Measurements from ENCODE around the gene APBB2. TPM values are rescaled to one million over a fixed set of nuclear protein-coding genes. Genes with fewer than 3 reads are reported as not detected.

Gene APBB2
- total and polyA plus RNA-seq, 2 of the 4 experiments (the other 2 are of a cell fraction): 47.9 to 75.5 TPM

DNA sequence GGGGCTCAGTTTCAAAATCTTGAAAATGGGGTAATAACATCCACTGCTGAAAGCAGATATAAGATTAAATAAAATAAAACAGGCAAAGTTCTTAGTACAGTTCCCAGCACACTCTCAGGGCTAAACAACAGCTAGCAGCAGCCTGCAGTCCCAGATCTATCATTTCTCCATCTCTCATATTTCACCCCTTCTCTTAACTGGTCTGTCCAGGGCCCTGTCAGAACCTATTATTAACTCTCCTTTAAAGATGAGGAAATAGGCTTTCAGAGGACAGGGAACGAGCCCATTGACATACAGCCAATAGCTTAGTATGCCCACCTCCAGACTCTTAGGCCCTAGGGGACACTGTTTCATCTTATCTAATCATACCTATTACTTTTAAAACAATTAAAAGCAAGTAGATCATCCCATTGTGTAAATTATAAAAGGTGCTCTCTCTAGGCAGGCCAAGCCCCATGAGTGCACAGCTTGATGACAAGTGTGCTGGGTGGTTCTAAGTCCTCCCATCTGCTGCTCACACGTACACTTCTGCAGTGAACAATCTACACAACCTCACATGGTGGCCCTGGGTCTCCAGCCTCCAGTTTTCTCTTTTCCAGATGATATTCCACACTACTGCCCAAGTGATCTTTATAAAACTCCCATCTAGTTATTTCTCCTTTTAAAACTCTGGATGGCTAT is 119.0 kb downstream of the APBB2 start:
- Histone ChIP-seq H3K36me3 (ENCODE audit: control insufficient read depth, insufficient read depth, low read length) (no peaks in the 10 kb centered on the region), H3K14ac (replicated peaks; ENCODE audit: low read depth, low read length) (no peak overlapping the region), H3K4me1 (ENCODE audit: control insufficient read depth, insufficient read depth, low read length) (peaks cover 5% of the 10 kb centered on the region; the same call in 1 of the 2 replicates), H3K79me1 (ENCODE audit: low read depth in 1 of 2, low read length in 2 of 2) (peaks cover 12 to 15% of the 10 kb centered on the region in 2 experiments), H4K20me1 (ENCODE audit: insufficient read depth, low read length) (no peaks in the 10 kb centered on the region; the same call in 1 of the 2 replicates), H3K9ac (ENCODE audit: low read depth, low read length) (no peak overlapping the region), H2BK15ac (ENCODE audit: low read depth, low read length) (no peak overlapping the region), H3K9me3 (ENCODE audit: control insufficient read depth, insufficient read depth, low read length) (no peaks in the 10 kb centered on the region), H3K23ac (ENCODE audit: low read depth, low read length) (no peak overlapping the region), H4K91ac (ENCODE audit: insufficient read depth, low read depth, low read length) (no peak overlapping the region), H3K18ac (ENCODE audit: low read depth, low read length) (no peak overlapping the region), H4K8ac (ENCODE audit: low read depth in 2 of 2, low read length in 2 of 2) (no peak overlapping the region), H3K27ac (ENCODE audit: insufficient read depth, low read length) (no peak overlapping the region), H2BK5ac (ENCODE audit: low read depth, low read length, poor library complexity, severe bottlenecking) (peak overlapping the region; percentile 46), H2AFZ (replicated peaks; ENCODE audit: low read length, poor library complexity) (no peak overlapping the region), H4K5ac (ENCODE audit: low read depth, low read length) (no peak overlapping the region; the same call in 1 of the 2 replicates), H3K4me3 (ENCODE audit: insufficient read depth, low read depth, low read length) (no peak overlapping the region), H3K9me1 (ENCODE audit: insufficient read depth, low read length) (peaks cover 6% of the 10 kb centered on the region), H2AK9ac (replicated peaks; ENCODE audit: low read depth, low read length, poor library complexity) (no peak overlapping the region), H3K27me3 (ENCODE audit: control insufficient read depth, insufficient read depth, low read length) (no peaks in the 10 kb centered on the region), H3K4ac (ENCODE audit: low read depth, low read length) (no peak overlapping the region), H2AK5ac (ENCODE audit: low read depth, low read length) (no peak overlapping the region), H2BK120ac (ENCODE audit: low read depth, low read length) (no peak overlapping the region), H3K56ac (ENCODE audit: extremely low read depth, insufficient read depth, low read length) (no peak overlapping the region), H2BK20ac (ENCODE audit: low read depth, low read length) (no peak overlapping the region; the same call in 1 of the 2 replicates), H3K4me2 (ENCODE audit: low read depth, low read length) (no peak overlapping the region)
- ChIA-PET CTCF (no interaction called here), POLR2A (ENCODE audit: unreplicated experiment) (no interaction called here)
- dilution Hi-C loops (cut with HindIII; ENCODE audit: low sequenced_read_pairs, unreplicated experiment) (no loop called here), intact Hi-C loops (cut with micrococcal nuclease) (no loop called here), in situ Hi-C loops (cut with MboI; ENCODE audit: low sequenced_read_pairs) (no loop called here)
- WGBS, 2 experiments (ENCODE audit: extremely low coverage in 2 of 2, insufficient read length in 1 of 2): no CpG with 5 or more reads among the region's 2 CpGs
- no TSS peak for BruUV-seq (replicated peaks)
- TF ChIP-seq RAD21 (IDR thresholded peaks at IDR 0.05; ENCODE audit: low read length): no peak
- DNase-seq (no peak), ATAC-seq (ENCODE audit: low read depth) (no peak)

Data from IMR-90 (cell line).